NCI-H460 (cell line): ENCODE data around the gene METTL22. TPM values are rescaled to one million over a fixed set of nuclear protein-coding genes. Genes with fewer than 3 reads are reported as not detected.

Source experiments
- DNase-seq: peaks from one replicate; pipeline ENCODE4 v3.0.0-alpha.2; 2016; ENCODE audit warnings: low read depth; ENCODE audit errors: extremely low read depth
- total RNA-seq: library from RNA; depleted of rRNA; stranded (reverse); fragments of >200 nt; shearing (Covaris generic); gene quantifications from 2 replicates; pipeline ENCODE4 v1.2.3, GENCODE V29; 2014

The METTL22 gene
- total RNA-seq, 1 experiment from 2014 or later, result 25.2 TPM

- no peak for DNase-seq
These were observed 8.9 kb downstream of the METTL22 start for GRCh38 chr16:8630255-8630953.

- DNase-seq, result no peak
These were observed 9.9 kb downstream of the METTL22 start for GRCh38 chr16:8631373-8631772.

- no peak for DNase-seq
These were observed 10.4 kb downstream of the METTL22 start for GRCh38 chr16:8631818-8632465.

- DNase-seq, result no peak
These were observed 11.2 kb downstream of the METTL22 start for GRCh38 chr16:8632675-8633182.

- DNase-seq, result peak; percentile 44
These were observed 13.7 kb downstream of the METTL22 start for GRCh38 chr16:8634991-8635736.

GRCh38 chr16:8639694-8640093 lies 18.2 kb downstream of the METTL22 start:
- DNase-seq, result no peak

- DNase-seq, result no peak
These were observed 20.2 kb downstream of the METTL22 start for GRCh38 chr16:8641671-8642070.

GRCh38 chr16:8642146-8642545 lies 20.6 kb downstream of the METTL22 start:
- DNase-seq, result no peak

GRCh38 chr16:8644211-8645140 lies 23.0 kb downstream of the METTL22 start:
- no peak for DNase-seq

GRCh38 chr16:8645141-8645521 lies 23.6 kb downstream of the METTL22 start:
- DNase-seq, result no peak

GRCh38 chr16:8645831-8646230 lies 24.3 kb downstream of the METTL22 start:
- no peak for DNase-seq

- DNase-seq, result no peak
These were observed 25.0 kb downstream of the METTL22 start for GRCh38 chr16:8646326-8647053.

- no peak for DNase-seq
These were observed 26.3 kb downstream of the METTL22 start for GRCh38 chr16:8647721-8648318.

- DNase-seq, result no peak
These were observed 27.4 kb downstream of the METTL22 start for GRCh38 chr16:8648877-8649276.

GRCh38 chr16:8649829-8650554 lies 28.5 kb downstream of the METTL22 start:
- DNase-seq, result no peak

- peak; percentile 25 for DNase-seq
These were observed 30.5 kb downstream of the METTL22 start for GRCh38 chr16:8651958-8652357.

- DNase-seq, result peak; percentile 20
These were observed 33.8 kb downstream of the METTL22 start for GRCh38 chr16:8655184-8655717.

- no peak for DNase-seq
These were observed 34.9 kb downstream of the METTL22 start for GRCh38 chr16:8656376-8656775.
